Activated CD8-positive, alpha-beta memory T cell treated with anti-CD3 and anti-CD28 coated beads, Interleukin-2, amount 50 U/mL, for 24 hours (primary cell): Measurements from ENCODE around the gene PPP1R13B.

ENCODE experiments used
- DNase-seq: peaks from one replicate; pipeline ENCODE4 v3.0.0-alpha.2; 2020; ENCODE audit errors: extremely low read depth

PPP1R13B gene

GRCh38 chr14:103880348-103881267 is 33.2 kb upstream of the PPP1R13B start:
- DNase-seq, result no peak

GRCh38 chr14:103879570-103880347 is 32.4 kb upstream of the PPP1R13B start:
- DNase-seq, result no peak

DNA sequence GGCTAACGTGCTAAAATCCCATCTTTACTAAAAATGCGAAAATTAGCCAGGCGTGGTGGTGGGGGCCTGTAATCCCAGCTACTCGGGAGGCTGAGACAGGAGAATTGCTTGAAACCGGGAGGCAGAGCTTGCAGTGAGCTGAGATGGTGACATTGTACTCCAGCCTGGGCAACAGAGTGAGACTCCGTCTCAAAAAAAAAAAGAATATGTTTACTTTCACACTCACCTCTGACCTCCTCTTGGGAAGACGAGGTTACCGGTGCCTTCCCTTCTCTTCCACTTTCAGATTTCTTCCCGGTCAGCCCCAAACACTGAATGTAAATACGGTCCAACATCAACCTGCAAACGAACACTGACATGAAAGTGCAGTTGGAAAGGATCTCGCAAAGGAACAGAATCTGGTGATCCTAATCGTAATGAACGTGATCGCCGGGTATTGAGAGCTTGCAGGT is 31.8 kb upstream of the PPP1R13B start:
- no peak for DNase-seq

- no peak for DNase-seq
Observed at GRCh38 chr14:103878180-103878579, 30.8 kb upstream of the PPP1R13B start.

DNA sequence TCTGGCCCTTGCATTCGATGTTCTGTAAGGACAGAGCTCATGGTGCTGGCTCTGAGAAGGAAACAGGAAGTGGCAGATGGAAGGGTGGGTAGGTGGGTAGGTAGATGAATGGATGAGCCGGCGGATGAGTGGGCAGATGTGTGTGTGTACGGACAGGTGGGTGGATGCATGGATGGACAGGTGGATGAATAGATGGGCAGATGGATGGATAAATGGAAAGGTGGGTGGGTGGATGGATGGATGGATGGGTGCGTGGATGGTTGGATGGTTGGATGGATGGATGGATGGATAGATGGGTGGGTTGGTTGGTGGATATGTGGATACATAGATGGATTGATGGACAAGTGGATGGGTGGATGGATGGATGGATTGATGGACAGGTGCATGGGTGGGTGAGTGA is 27.6 kb upstream of the PPP1R13B start:
- DNase-seq, result no peak

- no peak for DNase-seq
Observed at GRCh38 chr14:103872481-103873113, 25.2 kb upstream of the PPP1R13B start.

DNA sequence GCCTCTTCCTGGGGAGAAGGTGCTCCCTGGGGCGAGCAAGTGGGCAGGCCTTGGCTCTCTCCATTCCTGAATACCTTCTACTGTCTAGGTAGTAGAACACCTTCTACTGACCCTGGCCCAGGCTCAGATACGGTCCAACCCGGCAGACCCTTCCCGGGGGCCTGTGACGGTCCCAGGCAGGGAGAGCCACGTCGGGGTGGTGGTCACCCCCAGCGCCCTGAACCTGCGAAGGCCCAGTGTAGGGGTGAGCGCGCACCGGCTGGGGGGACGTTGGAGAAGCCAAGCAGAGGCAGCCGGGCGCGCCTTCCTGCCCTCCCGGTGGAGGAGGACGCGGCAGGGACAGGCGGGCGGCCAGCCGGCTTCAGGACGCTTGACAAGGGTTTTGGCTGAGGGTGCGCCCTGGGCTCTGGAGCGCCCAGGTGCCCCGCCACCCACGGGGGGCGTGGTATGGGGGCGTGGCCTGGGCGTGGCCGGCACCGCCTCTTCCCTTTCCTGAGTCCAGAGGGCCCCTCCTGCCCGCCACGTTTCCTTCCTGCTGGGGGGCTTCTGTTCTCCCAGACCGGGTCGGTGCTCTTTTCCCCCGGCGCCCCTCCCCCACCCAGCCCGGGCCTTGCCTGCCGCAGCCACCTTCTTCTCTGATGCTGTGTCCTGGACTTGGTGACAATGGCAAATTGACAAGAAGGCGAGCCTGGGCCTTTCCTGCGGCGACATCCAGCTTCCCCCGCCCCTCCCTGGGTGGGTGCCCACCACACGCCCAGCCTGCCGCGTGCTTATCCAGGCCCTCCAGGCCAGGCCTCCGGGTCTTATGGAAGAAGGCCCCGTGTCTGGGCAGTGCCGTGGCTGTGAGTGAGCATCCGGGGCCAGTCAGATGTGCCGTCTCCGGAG is 24.5 kb upstream of the PPP1R13B start:
- peak; percentile 21 for DNase-seq

DNA sequence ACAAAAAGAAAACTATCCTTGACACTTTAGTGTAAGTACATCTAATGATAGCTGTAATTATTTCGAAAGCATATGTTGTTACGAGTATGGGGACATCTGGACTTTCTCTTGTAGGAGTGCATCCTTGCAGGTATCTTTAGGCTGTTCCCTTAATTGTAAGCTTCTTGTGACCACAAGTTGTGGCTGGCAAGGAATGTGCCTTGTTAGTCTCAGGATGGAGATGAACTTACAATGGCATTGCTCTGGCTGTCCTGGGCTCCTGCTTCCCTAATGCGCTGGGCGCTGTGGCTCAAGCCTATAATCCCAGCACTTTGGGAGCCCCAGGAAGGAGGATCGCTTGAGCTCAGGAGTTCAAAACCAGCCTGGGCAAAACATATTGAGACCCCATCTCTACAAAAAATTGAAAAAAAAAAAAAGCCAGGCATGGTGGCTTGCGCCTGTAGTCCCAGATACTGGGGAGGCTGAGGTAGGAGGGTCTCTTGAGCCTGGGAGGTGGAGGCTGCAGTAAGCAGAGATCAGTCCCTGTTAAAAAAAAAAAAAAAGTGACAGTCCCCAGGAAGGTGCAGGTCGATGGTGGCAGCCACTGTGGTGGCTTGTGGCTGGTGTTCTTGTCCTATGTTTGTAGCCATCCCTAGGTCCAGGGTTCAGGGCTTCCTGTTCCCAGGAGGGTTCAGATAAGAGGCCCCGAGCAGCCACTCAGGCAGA is 23.7 kb upstream of the PPP1R13B start:
- no peak for DNase-seq

GRCh38 chr14:103870144-103870876 is 22.9 kb upstream of the PPP1R13B start:
- no peak for DNase-seq

DNA sequence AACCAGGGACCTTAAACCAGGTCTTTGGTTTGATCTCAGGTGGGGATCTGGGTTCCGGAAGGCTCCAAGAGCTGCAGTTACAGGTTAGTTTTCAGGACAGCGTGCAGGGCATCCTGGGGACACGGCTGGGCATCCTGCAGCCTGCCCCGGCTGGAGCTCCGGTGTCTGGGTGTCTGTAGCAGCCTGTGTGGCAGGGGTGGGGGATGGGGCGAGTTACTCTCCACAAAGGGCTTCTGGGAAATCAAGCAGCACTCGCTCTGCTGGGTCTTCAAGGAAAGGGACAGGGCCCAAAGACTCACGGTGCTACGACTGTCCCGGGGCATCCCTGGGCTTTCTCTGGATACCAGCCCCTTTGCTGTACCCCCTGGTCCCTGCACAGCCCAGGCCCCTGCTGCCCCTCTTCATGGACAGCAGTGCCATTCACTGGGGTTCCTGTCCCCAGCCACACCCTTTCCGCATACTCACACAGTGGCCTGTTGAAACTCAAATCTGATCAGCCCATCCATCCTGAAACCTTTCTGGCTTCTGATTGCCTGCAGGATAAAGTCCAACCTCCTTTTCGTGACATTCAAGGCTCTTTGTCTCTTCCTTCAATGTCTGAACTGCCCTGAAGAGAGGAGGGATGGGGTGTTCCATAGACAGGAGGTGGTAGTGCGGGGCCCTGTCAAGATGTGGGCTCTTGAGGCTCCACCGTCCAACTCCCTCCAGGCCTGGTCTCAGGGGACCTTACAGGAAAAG is 22.2 kb upstream of the PPP1R13B start:
- no peak for DNase-seq

DNA sequence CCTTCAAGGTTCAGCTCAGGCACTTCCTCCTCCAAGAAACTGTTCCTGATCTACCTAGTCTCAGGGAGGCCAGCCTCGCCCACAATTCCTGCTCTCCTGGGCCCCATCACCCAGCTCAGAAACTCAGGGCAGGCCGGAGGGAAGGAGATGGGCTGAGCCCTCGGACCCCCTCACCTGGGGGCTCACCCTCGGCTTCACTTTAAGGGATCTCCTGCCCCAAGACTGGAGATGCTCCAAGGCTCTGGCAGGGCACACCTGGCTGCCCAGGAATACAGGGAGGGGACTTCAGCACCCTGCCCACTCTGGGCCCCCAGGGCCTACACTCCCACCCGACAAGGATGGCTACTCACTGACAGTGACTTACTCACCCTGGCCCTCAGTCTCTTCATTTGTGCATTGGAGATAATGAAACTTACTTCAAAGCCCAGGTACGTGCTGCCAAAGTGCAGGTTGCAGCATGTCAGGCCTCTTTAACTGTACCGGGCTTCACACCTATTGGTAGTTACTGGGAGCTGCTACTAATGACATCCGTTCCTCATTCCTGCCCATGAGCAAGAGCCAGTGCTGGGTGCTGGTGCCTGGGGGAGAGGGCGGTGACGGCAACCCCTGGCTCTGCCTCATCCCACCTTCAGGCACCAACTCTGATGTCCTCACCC is 21.0 kb upstream of the PPP1R13B start:
- no peak for DNase-seq

- DNase-seq, result no peak
Observed at GRCh38 chr14:103867523-103867953, 20.2 kb upstream of the PPP1R13B start.

DNA sequence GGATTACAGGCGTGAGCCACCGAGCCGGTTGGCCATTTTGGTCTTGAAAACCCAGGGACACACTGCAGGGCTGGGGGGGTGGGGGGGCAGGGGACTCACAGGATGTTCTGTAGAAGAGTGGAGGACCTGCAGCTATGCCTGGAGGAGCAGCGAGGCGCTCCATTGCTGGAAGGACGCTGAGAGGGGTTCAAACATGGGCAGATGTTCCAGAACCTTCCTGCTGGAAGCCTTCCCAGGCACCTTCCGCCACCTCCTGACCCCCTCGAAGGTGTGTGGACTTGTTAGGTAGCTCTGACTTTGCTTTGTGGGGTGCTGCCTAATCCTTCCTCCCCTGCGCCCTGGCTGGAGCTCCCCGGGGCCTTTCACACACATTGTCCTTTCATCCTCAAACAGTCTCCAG is 19.6 kb upstream of the PPP1R13B start:
- DNase-seq, result no peak

DNA sequence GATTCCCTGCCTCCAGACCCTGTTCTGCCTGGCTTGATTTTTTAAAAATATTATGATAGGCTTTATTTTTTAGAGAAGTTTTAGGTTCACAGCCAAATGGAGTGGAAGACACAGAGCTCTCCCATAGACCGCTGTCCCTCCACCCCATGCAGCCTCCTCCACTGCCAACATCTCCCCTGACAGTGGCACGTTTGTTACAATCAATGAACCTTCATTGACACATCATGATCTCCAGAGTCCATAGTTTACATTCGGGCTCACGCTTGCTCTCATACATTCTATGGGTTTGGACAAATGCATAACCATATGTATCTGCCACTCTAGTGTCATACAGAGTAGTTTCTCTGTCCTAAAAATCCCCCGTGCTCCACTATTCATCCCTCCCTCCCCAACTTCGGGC is 15.9 kb upstream of the PPP1R13B start:
- DNase-seq, result no peak

DNA sequence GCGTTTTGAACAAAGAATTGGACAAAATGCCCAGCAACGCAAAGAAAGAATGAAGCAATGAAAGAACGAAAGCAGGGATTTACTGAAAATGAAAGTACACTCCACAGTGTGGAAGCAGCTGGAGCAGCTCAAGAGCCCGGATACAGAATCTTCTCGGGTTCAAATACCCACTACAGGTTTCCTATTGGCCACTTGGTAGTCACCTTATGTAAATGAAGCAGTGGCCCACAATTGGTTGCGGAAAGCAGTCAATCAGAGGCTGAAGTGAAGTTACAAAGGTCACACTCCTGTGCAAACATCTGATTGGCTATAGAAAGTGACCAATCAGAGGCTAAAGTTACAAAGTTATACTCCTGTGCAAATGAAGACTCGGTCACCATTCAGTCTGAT is 15.0 kb upstream of the PPP1R13B start:
- DNase-seq, result no peak

DNA sequence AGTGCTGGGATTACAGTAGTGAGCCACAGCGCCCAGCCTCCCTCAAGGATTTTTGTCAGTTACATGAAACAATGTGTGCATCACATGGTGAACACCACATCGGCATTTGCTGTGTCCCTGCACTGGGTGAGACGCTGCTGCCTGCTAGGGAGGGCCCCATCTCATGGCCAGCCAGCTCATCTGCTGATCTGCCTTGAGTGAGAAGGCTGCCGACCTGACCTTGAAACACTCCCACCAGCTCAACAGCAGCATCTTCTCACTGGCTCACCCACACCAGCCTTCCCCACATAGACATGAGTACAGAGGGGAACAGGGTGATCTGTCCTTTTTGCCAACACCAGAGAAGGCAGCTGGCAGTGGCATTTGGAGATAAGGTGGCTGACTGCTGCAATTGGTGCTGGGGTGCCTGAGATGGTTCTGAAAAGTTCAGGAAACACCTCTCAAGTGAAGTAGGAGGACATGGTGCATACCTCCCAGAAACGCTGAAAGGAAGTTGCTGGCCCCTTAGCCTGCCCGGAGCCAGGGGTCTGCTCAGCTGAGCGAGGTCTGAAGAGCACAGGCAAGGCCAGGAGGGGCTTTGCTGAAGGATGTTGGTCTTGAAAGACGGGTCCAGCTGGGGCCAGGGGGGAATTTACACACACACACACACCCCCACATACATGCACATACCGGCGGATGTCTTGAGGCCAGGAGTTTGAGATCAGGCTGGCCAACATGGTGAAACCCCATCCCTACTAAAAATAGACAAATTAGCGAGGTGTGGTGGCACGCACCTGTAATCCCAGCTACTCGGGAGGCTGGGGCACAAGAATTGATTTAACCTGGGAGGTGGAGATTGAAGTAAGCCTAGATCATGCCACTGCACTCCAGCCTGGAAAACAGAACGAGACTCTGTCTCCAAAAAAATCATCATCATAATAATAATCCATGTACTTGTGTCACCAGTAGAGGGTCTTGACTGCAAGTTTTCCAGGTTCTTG is 14.3 kb upstream of the PPP1R13B start:
- no peak for DNase-seq

GRCh38 chr14:103859416-103860202 is 12.2 kb upstream of the PPP1R13B start:
- DNase-seq, result no peak
